Adipocyte (in vitro differentiated cells): Measurements from ENCODE around the gene UCMA.
"Not testable (repeated sequence)": the region's sequence is repeated elsewhere in the genome, so short reads cannot be mapped to it uniquely, and the experiment has no call there.

Experiments
- DNase-seq: peaks from one replicate; pipeline ENCODE4 v3.0.0-alpha.2; 2015; ENCODE audit warnings: low read depth
- H3K27me3 ChIP-seq: replicated peaks from 2 replicates; pipeline ENCODE4 v1.7.0; 2013; ENCODE audit warnings: mild to moderate bottlenecking, low read length, moderate library complexity; ENCODE audit not compliant: control insufficient read depth, insufficient read depth
- H3K36me3 ChIP-seq: 2 replicates; pipeline ENCODE4 v1.7.0; 2013; ENCODE audit warnings: low read length, mild to moderate bottlenecking, moderate library complexity; ENCODE audit not compliant: control insufficient read depth, insufficient read depth, severe bottlenecking
- H3K4me1 ChIP-seq: 2 replicates; pipeline ENCODE4 v1.7.0; 2013; ENCODE audit warnings: mild to moderate bottlenecking, low read length, moderate library complexity; ENCODE audit not compliant: control insufficient read depth, insufficient read depth
- H3K4me3 ChIP-seq: 2 replicates; pipeline ENCODE4 v1.7.0; 2013; ENCODE audit warnings: mild to moderate bottlenecking, low read length, moderate library complexity
- H3K9ac ChIP-seq: 2 replicates; pipeline ENCODE4 v1.7.0; 2013; ENCODE audit warnings: mild to moderate bottlenecking, low read length, moderate library complexity
- H3K9me3 ChIP-seq: 2 replicates; pipeline ENCODE4 v1.7.0; 2013; ENCODE audit warnings: mild to moderate bottlenecking, low read length, moderate library complexity; ENCODE audit not compliant: control insufficient read depth

Gene UCMA

GRCh38 chr10:13257621-13258140 is 23.5 kb upstream of the UCMA start:
- Histone ChIP-seq H3K36me3 (no peaks in the 10 kb centered on the region), H3K9ac (no peak overlapping the region), H3K4me1 (no peaks in the 10 kb centered on the region), H3K27me3 (no peaks in the 10 kb centered on the region), H3K9me3 (peaks cover 5% of the 10 kb centered on the region), H3K4me3 (no peak overlapping the region)
- DNase-seq = no peak

- no peaks in the 10 kb centered on the region for H3K9me3 ChIP-seq
- no peak overlapping the region for H3K4me3 ChIP-seq
- no peaks in the 10 kb centered on the region for H3K4me1 ChIP-seq
- H3K9ac ChIP-seq = no peak overlapping the region
- no peak for DNase-seq
- no peaks in the 10 kb centered on the region for H3K27me3 ChIP-seq
- no peaks in the 10 kb centered on the region for H3K36me3 ChIP-seq
These were observed 22.5 kb upstream of the UCMA start for GRCh38 chr10:13256627-13257026.

- DNase-seq = no peak
- H3K27me3 ChIP-seq = no peaks in the 10 kb centered on the region
- no peaks in the 10 kb centered on the region for H3K9me3 ChIP-seq
- no peak overlapping the region for H3K4me3 ChIP-seq
- H3K9ac ChIP-seq = no peak overlapping the region
- H3K36me3 ChIP-seq = no peaks in the 10 kb centered on the region
- H3K4me1 ChIP-seq = no peaks in the 10 kb centered on the region
These were observed 19.6 kb upstream of the UCMA start for GRCh38 chr10:13253726-13254125.

GRCh38 chr10:13247784-13248183 is 13.6 kb upstream of the UCMA start:
- no peak overlapping the region for H3K9ac ChIP-seq
- H3K4me3 ChIP-seq = no peak overlapping the region

GRCh38 chr10:13247246-13247645 is 13.1 kb upstream of the UCMA start:
- H3K9me3 ChIP-seq = no peaks in the 10 kb centered on the region

More at GRCh38 chr10:13247784-13248183, 13.6 kb upstream of the UCMA start:
- no peaks in the 10 kb centered on the region for H3K27me3 ChIP-seq
- no peaks in the 10 kb centered on the region for H3K36me3 ChIP-seq
- no peak for DNase-seq
- H3K4me1 ChIP-seq = no peaks in the 10 kb centered on the region
- H3K9me3 ChIP-seq = no peaks in the 10 kb centered on the region

GRCh38 chr10:13242260-13242659 is 8.1 kb upstream of the UCMA start:
- H3K4me1 ChIP-seq, H3K27me3 ChIP-seq, H3K36me3 ChIP-seq, H3K4me3 ChIP-seq, DNase-seq, H3K9me3 ChIP-seq, H3K9ac ChIP-seq: not testable (repeated sequence)

More at GRCh38 chr10:13247246-13247645, 13.1 kb upstream of the UCMA start:
- H3K9ac ChIP-seq = no peak overlapping the region
- no peaks in the 10 kb centered on the region for H3K36me3 ChIP-seq
- DNase-seq = no peak
- no peak overlapping the region for H3K4me3 ChIP-seq
- no peaks in the 10 kb centered on the region for H3K4me1 ChIP-seq
- no peaks in the 10 kb centered on the region for H3K27me3 ChIP-seq

GRCh38 chr10:13241613-13242012 is 7.4 kb upstream of the UCMA start:
- Histone ChIP-seq H3K27me3 (no peaks in the 10 kb centered on the region), H3K9ac (no peak overlapping the region), H3K4me3 (no peak overlapping the region), H3K9me3 (no peaks in the 10 kb centered on the region), H3K4me1 (no peaks in the 10 kb centered on the region), H3K36me3 (no peaks in the 10 kb centered on the region)
- no peak for DNase-seq

- DNase-seq = no peak
- Histone ChIP-seq H3K4me1 (no peaks in the 10 kb centered on the region), H3K4me3 (no peak overlapping the region), H3K9me3 (no peaks in the 10 kb centered on the region), H3K27me3 (no peaks in the 10 kb centered on the region), H3K36me3 (no peaks in the 10 kb centered on the region), H3K9ac (no peak overlapping the region)
These were observed 5.7 kb upstream of the UCMA start for GRCh38 chr10:13239923-13240322.

GRCh38 chr10:13238271-13239077 is 4.3 kb upstream of the UCMA start:
- Histone ChIP-seq H3K4me3 (no peak overlapping the region), H3K27me3 (peaks cover 8% of the 10 kb centered on the region), H3K4me1 (no peaks in the 10 kb centered on the region), H3K9ac (no peak overlapping the region), H3K9me3 (no peaks in the 10 kb centered on the region), H3K36me3 (no peaks in the 10 kb centered on the region)
- no peak for DNase-seq

GRCh38 chr10:13236638-13237037 is 2.5 kb upstream of the UCMA start:
- Histone ChIP-seq H3K4me1 (no peaks in the 10 kb centered on the region), H3K27me3 (peaks cover 17% of the 10 kb centered on the region), H3K9me3 (no peaks in the 10 kb centered on the region), H3K4me3 (no peak overlapping the region), H3K36me3 (no peaks in the 10 kb centered on the region), H3K9ac (no peak overlapping the region)
- no peak for DNase-seq

- not testable (repeated sequence) for H3K9ac ChIP-seq, H3K9me3 ChIP-seq, H3K4me1 ChIP-seq, H3K36me3 ChIP-seq, DNase-seq, H3K4me3 ChIP-seq
- H3K27me3 ChIP-seq = peaks cover 28% of the 10 kb centered on the region
These were observed 562 bp upstream of the UCMA start for GRCh38 chr10:13234736-13235135.

- Histone ChIP-seq H3K4me3 (no peak overlapping the region), H3K4me1 (no peaks in the 10 kb centered on the region), H3K9me3 (no peaks in the 10 kb centered on the region), H3K9ac (no peak overlapping the region), H3K27me3 (peaks cover 30% of the 10 kb centered on the region), H3K36me3 (no peaks in the 10 kb centered on the region)
- no peak for DNase-seq
These were observed 816 bp downstream of the UCMA start for GRCh38 chr10:13233358-13233757.
